Epithelial cell of proximal tubule (primary cell): ENCODE results near the gene COL8A1. TPM values are rescaled to one million over a fixed set of nuclear protein-coding genes. Genes with fewer than 3 reads are reported as not detected.
"Not testable (repeated sequence)": the region's sequence is repeated elsewhere in the genome, so short reads cannot be mapped to it uniquely, and the experiment has no call there.

Experiments
- DNase-seq: peaks from one replicate; pipeline ENCODE4 v3.0.0-alpha.2; 2011; ENCODE audit warnings: low read depth
- H3K4me3 ChIP-seq: 2 replicates; pipeline ENCODE4 v1.5.1; 2011; ENCODE audit warnings: low read depth, mild to moderate bottlenecking, low read length
- total RNA-seq: library from RNA; depleted of rRNA; stranded (reverse); fragments of >200 nt; gene quantifications from 2 replicates; pipeline ENCODE4 v1.2.3, GENCODE V29; 2015
- TF ChIP-seq, protein P1 (sequence below): conservative IDR thresholded peaks from 2 replicates; pipeline ENCODE4 v1.5.1; 2012; ENCODE audit warnings: low read depth, mild to moderate bottlenecking, low read length

COL8A1 gene
- total RNA-seq, 1 donor from 2014 or later, result 60.5 TPM

DNA sequence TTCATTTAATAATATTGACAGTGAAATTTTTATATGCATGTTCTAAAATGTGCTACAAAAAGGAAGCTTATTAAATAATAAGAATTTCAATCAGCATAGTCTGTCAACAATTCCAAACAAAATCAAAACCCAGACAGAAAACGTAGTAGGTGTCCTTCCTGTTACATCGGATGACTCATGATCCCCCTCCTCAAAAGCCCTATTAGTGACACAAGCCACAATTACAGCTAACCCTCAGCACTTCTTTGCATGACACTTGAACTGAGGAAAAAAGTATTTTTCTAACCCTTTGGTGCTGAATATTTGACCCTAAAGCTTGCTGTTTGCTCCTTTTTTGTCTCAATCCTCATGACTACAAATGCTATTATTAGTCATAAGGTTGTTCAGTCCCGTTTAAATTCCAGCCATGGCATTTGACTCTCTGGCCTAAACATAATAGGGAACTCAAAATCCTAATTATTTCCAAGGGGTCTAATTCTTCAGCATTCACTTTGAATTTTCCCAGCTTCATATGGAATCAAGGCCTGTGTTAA is 78.1 kb downstream of the COL8A1 start:
- TF ChIP-seq, protein P1, sequence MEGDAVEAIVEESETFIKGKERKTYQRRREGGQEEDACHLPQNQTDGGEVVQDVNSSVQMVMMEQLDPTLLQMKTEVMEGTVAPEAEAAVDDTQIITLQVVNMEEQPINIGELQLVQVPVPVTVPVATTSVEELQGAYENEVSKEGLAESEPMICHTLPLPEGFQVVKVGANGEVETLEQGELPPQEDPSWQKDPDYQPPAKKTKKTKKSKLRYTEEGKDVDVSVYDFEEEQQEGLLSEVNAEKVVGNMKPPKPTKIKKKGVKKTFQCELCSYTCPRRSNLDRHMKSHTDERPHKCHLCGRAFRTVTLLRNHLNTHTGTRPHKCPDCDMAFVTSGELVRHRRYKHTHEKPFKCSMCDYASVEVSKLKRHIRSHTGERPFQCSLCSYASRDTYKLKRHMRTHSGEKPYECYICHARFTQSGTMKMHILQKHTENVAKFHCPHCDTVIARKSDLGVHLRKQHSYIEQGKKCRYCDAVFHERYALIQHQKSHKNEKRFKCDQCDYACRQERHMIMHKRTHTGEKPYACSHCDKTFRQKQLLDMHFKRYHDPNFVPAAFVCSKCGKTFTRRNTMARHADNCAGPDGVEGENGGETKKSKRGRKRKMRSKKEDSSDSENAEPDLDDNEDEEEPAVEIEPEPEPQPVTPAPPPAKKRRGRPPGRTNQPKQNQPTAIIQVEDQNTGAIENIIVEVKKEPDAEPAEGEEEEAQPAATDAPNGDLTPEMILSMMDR, result no peak
- H3K4me3 ChIP-seq, result no peak overlapping the region
- no peak for DNase-seq

DNA sequence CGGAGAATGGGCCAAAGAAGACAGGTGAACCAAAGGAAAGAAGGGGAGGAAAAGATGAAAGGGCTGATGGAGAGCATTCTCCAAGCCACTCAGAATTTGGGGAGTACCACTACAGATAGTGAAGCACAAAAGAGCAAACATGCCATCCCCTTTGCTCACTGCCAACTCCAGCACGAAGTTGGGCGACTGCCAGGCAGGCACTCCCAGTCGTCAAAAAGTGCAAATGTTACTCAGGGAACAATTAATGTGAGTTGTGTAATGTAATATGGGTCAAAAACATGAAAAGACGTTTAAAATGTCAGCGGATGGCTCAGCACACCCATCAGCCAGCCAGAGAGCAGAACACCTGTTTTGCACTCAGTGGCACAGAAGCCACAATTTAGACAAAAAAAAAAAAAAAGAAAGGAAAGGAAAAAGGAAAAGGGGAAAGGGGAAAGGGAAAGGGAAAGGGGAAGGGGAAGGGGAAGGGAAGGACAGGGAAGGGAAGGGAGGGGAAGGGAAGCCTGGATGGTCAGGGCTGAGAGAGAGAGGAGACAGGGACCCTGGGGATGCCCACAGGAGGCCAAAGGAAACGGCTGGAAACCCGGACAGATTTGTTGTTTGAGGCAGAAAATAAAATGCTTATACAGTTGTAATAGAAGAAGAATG is 82.7 kb downstream of the COL8A1 start:
- DNase-seq, result no peak
- TF ChIP-seq, protein P1, result no peak
- H3K4me3 ChIP-seq, result no peak overlapping the region

- no peak for DNase-seq
- H3K4me3 ChIP-seq, result no peak overlapping the region
- TF ChIP-seq, protein P1, result no peak
Measured at GRCh38 chr3:99721633-99722007, 83.2 kb downstream of the COL8A1 start.

- DNase-seq, result no peak
- TF ChIP-seq, protein P1, result no peak
- H3K4me3 ChIP-seq, result no peak overlapping the region
Measured at GRCh38 chr3:99724276-99724675, 85.9 kb downstream of the COL8A1 start.

GRCh38 chr3:99730870-99731269 is 92.5 kb downstream of the COL8A1 start:
- no peak overlapping the region for H3K4me3 ChIP-seq
- DNase-seq, result no peak
- TF ChIP-seq, protein P1, result no peak

DNA sequence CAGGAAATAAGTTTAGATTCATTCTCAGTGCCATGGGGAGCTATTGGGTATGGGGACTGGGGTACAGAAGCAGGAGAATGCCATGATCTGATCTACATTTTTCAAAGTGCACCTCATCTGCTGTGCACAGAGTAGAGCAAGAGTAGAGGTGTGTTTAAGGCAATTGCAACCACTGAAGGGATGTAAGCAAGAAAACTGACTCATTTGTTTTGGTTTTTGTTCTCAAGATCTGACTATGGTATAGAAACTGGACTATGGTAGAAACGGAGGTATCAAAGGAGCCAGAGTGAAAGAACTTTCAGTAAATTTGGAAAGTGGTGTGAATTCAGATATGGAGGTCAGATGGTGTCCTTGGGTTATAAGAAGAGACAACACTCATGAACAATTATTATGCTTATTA is 93.1 kb downstream of the COL8A1 start:
- DNase-seq, result no peak
- TF ChIP-seq, protein P1, result no peak
- no peak overlapping the region for H3K4me3 ChIP-seq

GRCh38 chr3:99740371-99740770 is 102.0 kb downstream of the COL8A1 start:
- H3K4me3 ChIP-seq, DNase-seq: not testable (repeated sequence)
